ENCODE data around the gene RANBP10. TPM values are rescaled to one million over a fixed set of nuclear protein-coding genes. Genes with fewer than 3 reads are reported as not detected.

The RANBP10 gene
- total and polyA plus RNA-seq, 2 of the 13 experiments (the other 11 are each of a cell fraction or from before 2014, with no cell fraction given), result 9.2 to 22.7 TPM

- no peak for TF ChIP-seq CC2D1A (CRISPR knock-in tag; IDR thresholded peaks at IDR 0.05)
- TF ChIP-seq ZNF547 (CRISPR knock-in tag; IDR thresholded peaks at IDR 0.05), result no peak
- no peak for TF ChIP-seq ZNF709 (CRISPR knock-in tag; IDR thresholded peaks at IDR 0.05)
- peak; percentile 29; the same call in 1 of the 2 replicates for TF ChIP-seq ZNF691 (CRISPR knock-in tag; IDR thresholded peaks at IDR 0.05; ENCODE audit: borderline replicate concordance, low read depth)
- TF ChIP-seq IRF9 (CRISPR knock-in tag; IDR thresholded peaks at IDR 0.05; ENCODE audit: borderline replicate concordance), result no peak
- TF ChIP-seq ZMAT3 (CRISPR knock-in tag; conservative IDR thresholded peaks at IDR 0.05), result no peak
- no peak for TF ChIP-seq ZNF296 (CRISPR knock-in tag; conservative IDR thresholded peaks at IDR 0.05)
- TF ChIP-seq PAF1 (CRISPR knock-in tag; IDR thresholded peaks at IDR 0.05), result no peak
- no peak for TF ChIP-seq KMT2A (CRISPR knock-in tag; IDR thresholded peaks at IDR 0.05)
- no peak for TF ChIP-seq FOXJ3 (CRISPR knock-in tag; IDR thresholded peaks at IDR 0.05; ENCODE audit: borderline replicate concordance)
- no peak for TF ChIP-seq ZNF569 (CRISPR knock-in tag; IDR thresholded peaks at IDR 0.05; ENCODE audit: borderline replicate concordance)
- no peak for TF ChIP-seq ZNF724P (CRISPR knock-in tag; IDR thresholded peaks at IDR 0.05; ENCODE audit: borderline replicate concordance)
- TF ChIP-seq HNRNPH1 (optimal IDR thresholded peaks at IDR 0.05; ENCODE audit: low read depth, low read length), result no peak
- no peak for TF ChIP-seq TCF12 (IDR thresholded peaks at IDR 0.05)
- no peak for TF ChIP-seq TCF12 (CRISPR knock-in tag; IDR thresholded peaks at IDR 0.05)
- TF ChIP-seq NFYB (CRISPR knock-in tag; IDR thresholded peaks at IDR 0.05), result no peak
- no peak for TF ChIP-seq ZNF333 (CRISPR knock-in tag; IDR thresholded peaks at IDR 0.05; ENCODE audit: borderline replicate concordance)
- no peak for TF ChIP-seq HIVEP1 (CRISPR knock-in tag; IDR thresholded peaks at IDR 0.05)
- TF ChIP-seq DZIP1 (CRISPR knock-in tag; IDR thresholded peaks at IDR 0.05), result no peak
- TF ChIP-seq EP300 (IDR thresholded peaks at IDR 0.05; ENCODE audit: low read depth in 2 of 2, low read length in 2 of 2), result no peak; a peak in 1 of 4 replicates
- TF ChIP-seq EP300 (CRISPR knock-in tag; IDR thresholded peaks at IDR 0.05; ENCODE audit: borderline replicate concordance), result 0 out of 2 replicates have a peak, but pooled peaks have one; percentile 14
- TF ChIP-seq ZNF788 (CRISPR knock-in tag; IDR thresholded peaks at IDR 0.05; ENCODE audit: borderline replicate concordance), result no peak
- TF ChIP-seq RAD21 (CRISPR knock-in tag; IDR thresholded peaks at IDR 0.05), result no peak
- TF ChIP-seq ZMYM2 (CRISPR knock-in tag; IDR thresholded peaks at IDR 0.05), result 0 out of 2 replicates have a peak, but pooled peaks have one; percentile 27
- no peak for TF ChIP-seq ZNF234 (CRISPR knock-in tag; conservative IDR thresholded peaks at IDR 0.05)
- TF ChIP-seq MXI1 (IDR thresholded peaks at IDR 0.05; ENCODE audit: borderline replicate concordance, low read depth, low read length), result peak; percentile 68; the same call in 1 of the 3 replicates
Measured at GRCh38 chr16:67804853-67805542, 1.4 kb downstream of the RANBP10 start (continued).

Data from HepG2 (cell line).